GM08714 (cell line): ENCODE results near the gene PCID2.

ENCODE experiments used
- H3K4me3 ChIP-seq: fragments of 200-500 bp; sonication (Bioruptor generic); 2 replicates; pipeline ENCODE4 v1.5.1; 2014; ENCODE audit warnings: mild to moderate bottlenecking, low read length, inconsistent platforms
- ZNF274 ChIP-seq: IDR thresholded peaks from 2 replicates; pipeline ENCODE4 v1.6.1; 2012; ENCODE audit warnings: mild to moderate bottlenecking, low read depth, low read length

The PCID2 gene

GRCh38 chr13:113207890-113208420 is 514 bp downstream of the PCID2 start:
- TF ChIP-seq ZNF274: no peak
- H3K4me3 ChIP-seq: peak overlapping the region; percentile 94

DNA sequence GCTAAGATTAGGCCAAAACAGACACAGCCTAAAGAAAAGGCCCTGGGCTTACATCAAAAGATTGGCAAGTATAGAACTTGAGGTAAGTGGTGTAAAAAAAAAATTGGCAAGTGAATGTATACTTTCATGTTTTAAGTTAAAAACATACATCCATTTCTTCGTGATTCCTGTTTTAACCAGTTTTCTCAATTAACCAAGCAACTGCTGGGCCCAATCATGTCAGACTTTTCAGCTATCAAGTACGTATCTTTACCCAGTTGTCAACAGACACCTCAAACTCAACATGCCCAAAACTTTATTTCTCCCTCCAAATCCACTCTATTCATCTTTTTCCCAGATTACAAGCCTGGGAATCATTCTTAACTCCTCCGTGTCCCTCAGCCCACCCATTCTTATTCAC is 1.0 kb downstream of the PCID2 start:
- TF ChIP-seq ZNF274: no peak
- H3K4me3 ChIP-seq: peak overlapping the region; percentile 94

DNA sequence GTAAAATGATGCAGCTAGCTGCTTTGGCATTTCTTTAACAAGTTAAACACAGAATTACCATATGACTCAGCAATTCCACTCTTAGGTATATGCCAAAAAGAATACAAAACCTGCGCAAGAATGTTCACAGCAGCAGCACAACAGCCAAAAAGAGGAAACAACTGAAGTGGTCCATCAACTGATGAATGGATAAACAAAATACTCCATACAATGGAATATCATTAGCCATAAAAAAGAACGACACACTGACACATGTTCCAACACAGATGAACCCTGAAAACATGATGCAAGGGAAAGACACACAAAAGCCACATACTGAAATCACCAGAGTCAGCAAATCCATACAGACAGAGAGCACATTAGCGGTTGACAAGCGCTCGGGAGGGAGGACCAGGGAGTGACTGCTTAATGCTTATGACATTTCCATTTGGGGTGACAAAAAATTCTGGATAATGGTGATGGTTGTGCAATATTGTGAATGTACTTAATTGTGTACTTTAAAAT is 3.0 kb downstream of the PCID2 start:
- TF ChIP-seq ZNF274: no peak
- no peak overlapping the region for H3K4me3 ChIP-seq

DNA sequence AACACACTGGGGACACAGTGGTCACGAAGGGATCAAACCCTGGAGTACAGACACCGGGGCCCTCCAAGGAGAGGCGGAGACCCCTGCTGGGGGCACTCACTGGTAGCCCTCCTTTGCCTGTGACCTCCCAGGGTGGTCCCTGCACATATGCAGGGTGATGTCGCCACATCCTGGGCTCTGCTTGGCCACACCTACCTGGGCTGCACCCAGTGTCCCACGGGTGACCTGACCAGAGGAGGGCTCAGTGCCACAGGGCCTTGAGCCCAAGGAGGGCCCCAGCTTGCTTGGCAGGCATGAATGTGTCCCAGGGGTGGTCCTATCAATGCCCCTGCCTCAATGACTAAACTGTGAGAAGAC is 4.1 kb downstream of the PCID2 start:
- no peak overlapping the region for H3K4me3 ChIP-seq
- no peak for TF ChIP-seq ZNF274

- H3K4me3 ChIP-seq: no peak overlapping the region
- no peak for TF ChIP-seq ZNF274
These were observed 4.7 kb downstream of the PCID2 start for GRCh38 chr13:113203507-113204377.

DNA sequence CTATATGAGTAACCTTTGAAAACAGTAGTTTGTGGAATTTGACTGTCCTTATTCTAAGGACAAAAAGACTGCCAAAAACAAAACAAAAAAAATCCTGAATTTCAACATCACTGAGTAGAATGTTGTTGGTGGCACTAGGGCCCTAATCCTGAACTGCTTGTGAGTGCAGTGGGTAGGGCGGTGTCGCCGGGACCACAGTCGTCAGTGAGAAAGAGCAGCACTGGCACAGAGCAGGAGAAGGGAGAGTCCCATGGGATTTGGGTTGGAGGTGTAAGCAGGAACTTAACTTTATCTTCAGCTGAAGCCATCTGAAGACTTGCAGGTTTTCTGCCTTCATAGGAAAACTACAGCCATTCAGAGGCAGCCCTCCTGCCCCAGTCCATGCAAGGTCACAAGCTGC is 5.6 kb downstream of the PCID2 start:
- H3K4me3 ChIP-seq: no peak overlapping the region
- TF ChIP-seq ZNF274: no peak

DNA sequence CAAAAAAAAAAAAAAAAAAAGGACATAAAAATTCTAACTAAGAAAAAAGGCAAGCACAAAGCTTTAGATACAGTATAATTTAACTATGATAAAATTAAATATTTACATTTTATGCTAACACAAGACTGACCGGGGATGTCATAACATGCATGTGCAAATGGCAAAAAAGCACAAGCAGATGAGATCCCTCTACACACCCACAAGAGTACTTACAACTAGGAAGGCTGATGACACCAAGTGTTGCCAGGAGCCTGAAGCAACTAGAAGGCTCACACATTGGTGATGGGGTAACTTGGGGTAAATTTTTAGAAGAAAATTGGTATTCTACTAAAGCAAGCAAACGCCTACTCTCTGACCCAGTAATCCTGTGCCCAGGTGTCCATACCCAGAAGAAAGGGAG is 6.7 kb downstream of the PCID2 start:
- no peak overlapping the region for H3K4me3 ChIP-seq
- no peak for TF ChIP-seq ZNF274

DNA sequence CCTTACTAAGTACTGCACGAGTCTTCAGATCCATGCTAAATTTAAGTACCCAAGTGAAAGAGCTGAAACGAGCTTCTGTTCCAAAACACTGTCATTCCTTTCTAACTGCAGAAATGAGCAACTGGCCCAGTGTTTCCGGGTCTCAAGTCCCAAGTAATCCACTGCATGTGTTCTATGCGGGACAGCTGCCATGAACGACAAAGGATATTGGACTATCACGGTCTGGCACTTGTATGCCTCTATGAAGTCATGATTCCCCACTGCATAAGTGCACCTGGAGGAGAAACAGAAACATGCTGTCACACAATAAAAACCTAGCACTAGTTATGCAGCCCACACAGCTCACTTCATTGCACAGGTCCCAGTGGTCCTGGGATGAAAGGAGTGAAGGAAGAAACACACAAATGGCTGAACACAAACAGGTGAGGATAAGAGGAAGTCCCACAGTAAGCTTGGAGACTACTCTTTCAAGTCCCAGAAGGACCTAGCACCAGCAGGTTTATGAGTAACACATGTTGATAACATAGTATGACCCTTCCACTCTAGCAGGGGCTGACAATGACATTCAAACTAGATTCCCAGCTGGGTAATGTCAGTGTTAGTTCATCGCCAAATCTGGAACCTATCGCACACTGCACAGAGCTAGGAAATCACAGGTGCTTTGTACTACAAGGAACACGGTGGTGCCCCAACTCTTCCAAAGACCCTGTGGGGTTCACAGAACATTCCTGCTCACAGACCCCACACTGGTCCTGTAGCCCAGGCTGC is 11.3 kb downstream of the PCID2 start:
- no peak for TF ChIP-seq ZNF274
- H3K4me3 ChIP-seq: no peak overlapping the region

GRCh38 chr13:113195360-113195759 is 13.1 kb downstream of the PCID2 start:
- H3K4me3 ChIP-seq: no peak overlapping the region
- no peak for TF ChIP-seq ZNF274

DNA sequence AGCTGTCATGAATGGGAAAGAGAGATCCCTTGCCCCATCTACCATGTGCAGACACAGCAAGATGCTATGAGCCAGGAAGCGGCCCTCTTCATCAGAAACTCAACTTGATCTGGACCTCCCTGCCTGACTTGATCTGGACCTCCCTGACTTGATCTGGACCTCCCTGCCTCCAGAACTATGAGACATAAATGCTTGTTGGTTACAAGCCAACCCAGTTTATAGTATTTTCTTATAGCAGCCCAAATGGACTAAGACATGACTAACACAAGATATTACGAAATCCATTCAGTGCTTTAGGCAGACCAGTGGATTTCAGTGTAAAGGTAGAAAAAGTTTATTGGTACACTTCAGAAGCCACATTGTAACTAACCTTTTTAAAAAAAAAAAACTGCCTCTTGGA is 15.6 kb downstream of the PCID2 start:
- no peak for TF ChIP-seq ZNF274
- H3K4me3 ChIP-seq: no peak overlapping the region

- no peak for TF ChIP-seq ZNF274
These were observed 16.2 kb downstream of the PCID2 start for GRCh38 chr13:113192279-113192678.

GRCh38 chr13:113190181-113190580 is 18.3 kb downstream of the PCID2 start:
- H3K4me3 ChIP-seq: no peak overlapping the region
- no peak for TF ChIP-seq ZNF274

More at GRCh38 chr13:113192279-113192678, 16.2 kb downstream of the PCID2 start:
- H3K4me3 ChIP-seq: no peak overlapping the region

DNA sequence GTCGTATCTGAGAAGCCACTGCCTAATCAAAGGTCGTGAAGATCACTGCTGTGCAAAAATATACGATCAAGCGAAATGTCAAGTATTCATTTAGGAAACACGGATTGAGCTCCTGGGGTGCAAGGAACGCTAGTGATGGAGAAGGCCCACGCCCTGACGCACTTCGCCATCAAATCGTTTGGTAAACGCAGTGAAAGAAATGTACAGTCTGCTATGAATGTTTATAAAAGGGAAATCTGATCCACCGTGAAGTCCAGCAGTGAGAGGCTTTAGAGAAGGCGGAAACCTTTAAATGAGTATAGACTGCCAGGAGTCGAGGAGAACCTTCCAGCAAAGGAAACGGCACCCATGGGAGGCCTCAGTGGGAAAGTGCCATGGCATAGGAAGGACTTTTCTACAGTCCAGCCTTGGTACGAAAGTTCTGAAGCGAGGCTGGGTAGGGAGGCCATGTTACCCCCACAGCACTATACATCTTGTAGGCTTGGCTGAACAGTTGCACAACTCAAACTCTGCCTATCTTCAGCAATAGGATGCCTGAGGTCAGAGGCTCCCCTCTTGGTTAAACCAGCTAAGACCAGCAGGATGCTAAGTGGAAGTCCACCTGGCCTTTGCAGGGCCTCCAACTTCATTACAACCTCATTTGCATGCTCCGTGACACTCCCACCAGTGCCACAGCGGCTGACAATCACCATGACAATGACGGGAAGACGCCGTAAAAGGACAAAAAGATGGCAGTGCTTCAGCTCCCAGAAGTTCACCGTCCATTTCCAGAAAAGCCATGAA is 20.4 kb downstream of the PCID2 start:
- no peak for TF ChIP-seq ZNF274
- H3K4me3 ChIP-seq: no peak overlapping the region

DNA sequence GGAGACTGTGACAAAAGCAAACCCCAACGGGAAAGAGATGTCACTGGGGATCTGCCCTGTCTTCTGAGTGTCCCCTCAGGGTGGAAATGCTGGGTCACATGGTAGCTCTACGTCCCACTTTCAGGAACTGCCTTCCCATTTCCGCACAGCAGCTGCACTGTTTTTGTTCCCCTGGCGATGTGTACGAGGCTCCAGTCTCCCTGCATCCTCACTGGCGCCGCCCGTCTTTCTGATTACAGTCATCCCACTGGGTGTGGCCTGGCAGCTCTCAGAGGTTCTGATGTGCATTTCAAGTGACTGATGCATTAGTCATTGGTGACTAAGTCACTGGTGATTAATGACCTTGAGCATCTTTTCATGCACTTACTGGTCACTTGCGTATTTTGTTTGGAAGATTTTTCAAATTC is 21.2 kb downstream of the PCID2 start:
- TF ChIP-seq ZNF274: no peak
- H3K4me3 ChIP-seq: no peak overlapping the region
